ENCODE data around the gene CAPZA1. TPM values are rescaled to one million over a fixed set of nuclear protein-coding genes. Genes with fewer than 3 reads are reported as not detected.

The CAPZA1 gene
- total and polyA plus RNA-seq, 2 experiments from 2014 or later, result 109 to 177 TPM

- Histone ChIP-seq H3K36me3 (replicated peaks; ENCODE audit: insufficient read depth, low read depth) (no peaks in the 10 kb centered on the region), H4K20me1 (ENCODE audit: insufficient read depth, poor library complexity, severe bottlenecking) (no peaks in the 10 kb centered on the region), H3K4me2 (peak overlapping the region; percentile 99), H3K9me3 (ENCODE audit: low read depth) (no peaks in the 10 kb centered on the region), H3K79me2 (no peaks in the 10 kb centered on the region), H3K27me3 (no peaks in the 10 kb centered on the region), H3K4me3 (peak overlapping the region; percentile 57), H2AFZ (peak overlapping the region; percentile 34), H3K9me2 (replicated peaks; ENCODE audit: insufficient read depth) (no peaks in the 10 kb centered on the region), H3K27ac (no peak overlapping the region), H3K4me1 (ENCODE audit: insufficient read depth) (peaks cover 11% of the 10 kb centered on the region)
- TF ChIP-seq EZH2phosphoT487 (IDR thresholded peaks at IDR 0.05; ENCODE audit: low read depth, severe bottlenecking, unreplicated experiment), result no peak
- TF ChIP-seq CTCF (IDR thresholded peaks at IDR 0.05; ENCODE audit: poor library complexity), result peak; percentile 10
- TF ChIP-seq EZH2 (IDR thresholded peaks at IDR 0.05; ENCODE audit: borderline replicate concordance), result peak; percentile 33
- 1% methylated on average over 54 of the region's 86 CpGs for WGBS (ENCODE audit: low lambda C conversion rate, missing lambda C conversion rate)
- peak; percentile 49 for DNase-seq (ENCODE audit: low spot score)
Measured at GRCh38 chr1:112714313-112715263, 95.0 kb downstream of the CAPZA1 start.

GRCh38 chr1:112715264-112716053 lies 95.8 kb downstream of the CAPZA1 start, which contains the start of gene PPM1J:
Gene PPM1J (minus strand): TSS chr1:112715332. CDS start chr1:112715301, 31 bp downstream.
- H3K27me3 ChIP-seq, result no peaks in the 10 kb centered on the region
- H3K9me2 ChIP-seq (replicated peaks; ENCODE audit: insufficient read depth), result no peaks in the 10 kb centered on the region
- H3K4me1 ChIP-seq (ENCODE audit: insufficient read depth), result peaks cover 11% of the 10 kb centered on the region
- H4K20me1 ChIP-seq (ENCODE audit: insufficient read depth, poor library complexity, severe bottlenecking), result no peaks in the 10 kb centered on the region
- peak within 1 kb of the TSS; percentile 79 for H2AFZ ChIP-seq
- WGBS (ENCODE audit: low lambda C conversion rate, missing lambda C conversion rate), result 3% methylated on average over 30 of the region's 51 CpGs
- peak within 1 kb of the TSS; percentile 33 for H3K27ac ChIP-seq
- no peaks in the 10 kb centered on the region for H3K79me2 ChIP-seq
- no peaks in the 10 kb centered on the region for H3K9me3 ChIP-seq (ENCODE audit: low read depth)
- TF ChIP-seq CTCF (IDR thresholded peaks at IDR 0.05; ENCODE audit: poor library complexity), result no peak
- no peaks in the 10 kb centered on the region for H3K36me3 ChIP-seq (replicated peaks; ENCODE audit: insufficient read depth, low read depth)
- DNase-seq (ENCODE audit: low spot score), result peak; percentile 96
- H3K4me3 ChIP-seq, result peak within 1 kb of the TSS; percentile 57
- H3K4me2 ChIP-seq, result peak within 1 kb of the TSS; percentile 99

- Histone ChIP-seq H2AFZ (peak overlapping the region; percentile 79), H3K9me2 (replicated peaks; ENCODE audit: insufficient read depth) (no peaks in the 10 kb centered on the region), H3K4me3 (peak overlapping the region; percentile 57), H3K4me1 (ENCODE audit: insufficient read depth) (peaks cover 11% of the 10 kb centered on the region), H4K20me1 (ENCODE audit: insufficient read depth, poor library complexity, severe bottlenecking) (no peaks in the 10 kb centered on the region), H3K4me2 (peak overlapping the region; percentile 99), H3K27ac (peak overlapping the region; percentile 33), H3K79me2 (no peaks in the 10 kb centered on the region), H3K27me3 (no peaks in the 10 kb centered on the region), H3K36me3 (replicated peaks; ENCODE audit: insufficient read depth, low read depth) (no peaks in the 10 kb centered on the region), H3K9me3 (ENCODE audit: low read depth) (no peaks in the 10 kb centered on the region)
- 15% methylated on average over 13 of the region's 13 CpGs for WGBS (ENCODE audit: low lambda C conversion rate, missing lambda C conversion rate)
- TF ChIP-seq CTCF (IDR thresholded peaks at IDR 0.05; ENCODE audit: poor library complexity) (peak; percentile 94), EZH2phosphoT487 (IDR thresholded peaks at IDR 0.05; ENCODE audit: low read depth, severe bottlenecking, unreplicated experiment) (no peak)
- peak; percentile 95 for DNase-seq (ENCODE audit: low spot score)
Measured at GRCh38 chr1:112716133-112716720, 96.6 kb downstream of the CAPZA1 start.

All from hepatocyte (in vitro differentiated cells).